ENCODE measurements around the gene IL1RL1. TPM values are rescaled to one million over a fixed set of nuclear protein-coding genes. Genes with fewer than 3 reads are reported as not detected.

The IL1RL1 gene
- total and polyA plus RNA-seq, 2 experiments from 2014 or later, result not detected

DNA sequence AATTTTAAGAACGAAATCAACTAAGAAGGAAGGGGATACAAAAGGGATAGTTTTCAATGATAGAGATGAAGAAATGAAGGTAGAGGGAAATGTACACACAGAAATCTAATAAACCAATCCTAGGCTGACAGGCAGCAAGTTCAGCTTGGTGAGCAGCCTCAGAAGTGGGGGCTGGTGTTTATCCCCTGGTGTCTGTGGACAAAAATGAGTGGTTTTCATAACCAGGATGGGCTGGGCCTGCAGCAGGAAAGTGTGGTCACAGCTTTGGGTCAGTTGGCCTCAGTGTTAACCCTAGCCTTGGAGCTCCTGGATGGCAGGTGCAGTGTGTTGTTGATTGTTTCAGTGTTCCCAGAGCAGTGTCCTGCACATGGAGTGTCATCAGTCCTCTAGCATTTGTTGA is 58.5 kb downstream of the IL1RL1 start:
- Histone ChIP-seq H3K9me3 (ENCODE audit: low read depth) (no peaks in the 10 kb centered on the region), H3K4me3 (no peak overlapping the region), H3K36me3 (no peaks in the 10 kb centered on the region), H3K27me3 (no peaks in the 10 kb centered on the region), H3K27ac (no peak overlapping the region), H3K4me1 (ENCODE audit: low read depth) (no peaks in the 10 kb centered on the region)
- TF ChIP-seq, protein P1, sequence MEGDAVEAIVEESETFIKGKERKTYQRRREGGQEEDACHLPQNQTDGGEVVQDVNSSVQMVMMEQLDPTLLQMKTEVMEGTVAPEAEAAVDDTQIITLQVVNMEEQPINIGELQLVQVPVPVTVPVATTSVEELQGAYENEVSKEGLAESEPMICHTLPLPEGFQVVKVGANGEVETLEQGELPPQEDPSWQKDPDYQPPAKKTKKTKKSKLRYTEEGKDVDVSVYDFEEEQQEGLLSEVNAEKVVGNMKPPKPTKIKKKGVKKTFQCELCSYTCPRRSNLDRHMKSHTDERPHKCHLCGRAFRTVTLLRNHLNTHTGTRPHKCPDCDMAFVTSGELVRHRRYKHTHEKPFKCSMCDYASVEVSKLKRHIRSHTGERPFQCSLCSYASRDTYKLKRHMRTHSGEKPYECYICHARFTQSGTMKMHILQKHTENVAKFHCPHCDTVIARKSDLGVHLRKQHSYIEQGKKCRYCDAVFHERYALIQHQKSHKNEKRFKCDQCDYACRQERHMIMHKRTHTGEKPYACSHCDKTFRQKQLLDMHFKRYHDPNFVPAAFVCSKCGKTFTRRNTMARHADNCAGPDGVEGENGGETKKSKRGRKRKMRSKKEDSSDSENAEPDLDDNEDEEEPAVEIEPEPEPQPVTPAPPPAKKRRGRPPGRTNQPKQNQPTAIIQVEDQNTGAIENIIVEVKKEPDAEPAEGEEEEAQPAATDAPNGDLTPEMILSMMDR (IDR thresholded peaks at IDR 0.05; ENCODE audit: low read depth, low read length), result no peak
- DNase-seq (ENCODE audit: low read depth in 1 of 2, low spot score in 1 of 2), result no peak

DNA sequence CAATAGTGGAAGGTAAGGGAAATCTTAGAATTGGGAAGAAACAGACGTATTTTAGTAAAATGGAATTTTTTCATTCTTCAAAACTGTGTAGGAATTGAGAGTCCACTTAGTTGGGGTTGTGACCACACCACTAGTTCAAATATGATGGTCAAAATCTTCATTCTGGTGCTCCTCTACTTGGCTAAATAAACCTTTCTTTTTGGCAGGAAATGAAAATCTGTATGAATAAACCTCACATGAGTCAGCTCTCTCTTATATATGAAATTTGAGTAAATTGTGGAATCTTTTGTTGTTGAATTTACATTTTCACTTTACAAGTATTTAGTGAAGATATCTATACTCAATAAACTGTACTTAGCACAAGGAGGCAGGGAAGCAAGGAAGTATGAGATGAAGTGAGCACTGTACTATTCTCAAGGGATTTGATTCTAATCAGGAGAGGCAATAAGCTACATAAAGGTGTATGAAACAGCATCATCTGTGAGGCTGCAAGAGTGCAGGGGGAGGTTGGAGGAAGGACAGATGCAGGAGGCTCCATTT is 64.8 kb downstream of the IL1RL1 start:
- DNase-seq (ENCODE audit: low read depth in 1 of 2, low spot score in 1 of 2), result no peak
- TF ChIP-seq, protein P1 (IDR thresholded peaks at IDR 0.05; ENCODE audit: low read depth, low read length), result no peak
- Histone ChIP-seq H3K27me3 (no peaks in the 10 kb centered on the region), H3K4me1 (ENCODE audit: low read depth) (no peaks in the 10 kb centered on the region), H3K4me3 (no peak overlapping the region), H3K36me3 (no peaks in the 10 kb centered on the region), H3K9me3 (ENCODE audit: low read depth) (no peaks in the 10 kb centered on the region), H3K27ac (no peak overlapping the region)

DNA sequence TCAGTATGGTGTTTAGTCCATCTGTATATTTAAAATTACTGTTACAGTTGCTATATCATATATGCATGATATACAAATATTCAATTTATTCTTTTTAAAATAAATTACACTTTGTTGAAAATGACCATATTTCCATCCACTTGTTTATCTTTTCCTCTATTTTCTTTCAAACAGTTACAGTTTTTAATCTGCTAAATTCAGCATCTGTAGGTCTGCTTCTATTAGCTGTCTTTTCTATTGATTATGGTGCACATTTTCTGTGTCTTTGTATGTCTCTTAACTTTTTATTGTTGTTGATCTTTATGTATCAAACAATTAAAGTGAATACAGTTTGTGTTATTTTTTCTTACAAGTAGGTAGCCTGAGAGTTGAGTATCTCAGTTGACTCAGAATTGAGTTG is 72.4 kb downstream of the IL1RL1 start:
- DNase-seq (ENCODE audit: low read depth in 1 of 2, low spot score in 1 of 2), result no peak
- Histone ChIP-seq H3K4me3 (no peak overlapping the region), H3K27me3 (no peaks in the 10 kb centered on the region), H3K4me1 (ENCODE audit: low read depth) (no peaks in the 10 kb centered on the region), H3K9me3 (ENCODE audit: low read depth) (no peaks in the 10 kb centered on the region), H3K27ac (no peak overlapping the region), H3K36me3 (no peaks in the 10 kb centered on the region)
- TF ChIP-seq, protein P1 (IDR thresholded peaks at IDR 0.05; ENCODE audit: low read depth, low read length), result no peak

DNA sequence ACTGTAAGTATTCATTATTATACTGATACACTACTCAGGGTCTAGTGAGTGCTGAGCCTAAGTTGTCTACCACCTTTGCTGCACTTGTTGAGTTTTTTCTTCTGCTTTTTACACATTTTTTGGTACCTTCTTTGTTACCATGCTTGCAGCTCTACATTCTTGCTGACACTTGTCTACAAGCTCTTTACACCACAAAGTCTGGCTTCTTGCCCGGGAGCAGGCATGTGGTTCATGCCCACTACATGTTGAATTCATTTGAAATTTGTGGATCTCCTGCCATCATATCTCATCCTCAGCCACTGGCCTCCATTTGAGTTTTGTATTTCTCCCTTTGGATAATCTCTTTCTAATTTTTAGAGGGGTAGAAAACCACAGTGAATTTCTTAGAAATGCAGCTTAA is 74.2 kb downstream of the IL1RL1 start:
- no peak overlapping the region for H3K4me3 ChIP-seq
- peak in 1 of 2 donors; percentile 30 for DNase-seq (ENCODE audit: low read depth in 1 of 2, low spot score in 1 of 2)
- H3K27ac ChIP-seq, result no peak overlapping the region
- no peaks in the 10 kb centered on the region for H3K36me3 ChIP-seq
- TF ChIP-seq, protein P1 (IDR thresholded peaks at IDR 0.05; ENCODE audit: low read depth, low read length), result no peak
- H3K4me1 ChIP-seq (ENCODE audit: low read depth), result no peaks in the 10 kb centered on the region
- H3K9me3 ChIP-seq (ENCODE audit: low read depth), result no peaks in the 10 kb centered on the region
- no peaks in the 10 kb centered on the region for H3K27me3 ChIP-seq

DNA sequence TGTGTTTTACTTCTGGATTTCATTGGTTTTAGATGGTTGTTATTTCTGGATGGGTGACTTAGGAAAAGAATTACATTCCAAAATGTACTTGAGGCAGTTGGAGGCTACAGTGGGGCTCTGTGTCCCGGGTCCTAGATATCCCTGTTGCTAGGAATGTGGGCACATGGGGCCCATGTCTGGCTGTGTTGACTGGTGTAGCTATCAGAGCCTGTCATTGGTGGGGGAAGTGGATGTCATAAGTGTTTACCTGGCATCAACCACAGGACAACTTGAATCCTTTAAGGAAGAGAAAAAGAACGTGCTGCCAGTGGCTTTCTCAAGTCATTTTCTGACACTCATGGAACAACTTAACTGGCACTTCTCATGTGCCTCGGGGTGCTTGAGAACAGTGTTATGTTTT is 74.6 kb downstream of the IL1RL1 start:
- no peak for DNase-seq (ENCODE audit: low read depth in 1 of 2, low spot score in 1 of 2)
- Histone ChIP-seq H3K27me3 (no peaks in the 10 kb centered on the region), H3K9me3 (ENCODE audit: low read depth) (no peaks in the 10 kb centered on the region), H3K4me3 (no peak overlapping the region), H3K36me3 (no peaks in the 10 kb centered on the region), H3K27ac (no peak overlapping the region), H3K4me1 (ENCODE audit: low read depth) (no peaks in the 10 kb centered on the region)
- TF ChIP-seq, protein P1 (IDR thresholded peaks at IDR 0.05; ENCODE audit: low read depth, low read length), result no peak
